ENCODE data around the gene KCNQ5.

DNA sequence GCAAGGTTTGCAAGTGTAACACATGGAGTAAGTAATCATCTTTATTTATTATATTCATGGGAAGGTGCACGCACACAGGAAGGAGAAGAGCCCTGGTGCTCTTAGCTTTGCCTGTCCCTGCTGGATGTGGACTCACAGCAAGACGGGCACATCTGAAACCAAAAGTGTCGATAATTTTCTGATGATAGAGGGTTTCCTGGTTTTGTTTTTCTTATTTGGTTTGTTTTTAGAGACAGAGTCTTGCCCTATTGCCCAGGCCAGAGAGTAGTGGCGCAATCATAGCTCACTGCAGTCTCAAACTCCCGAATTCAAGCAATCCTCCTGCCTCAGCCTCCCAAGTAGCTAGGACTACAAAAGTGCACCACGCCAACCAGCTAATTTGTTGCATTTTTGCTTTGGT, 611.2 kb downstream of the KCNQ5 start:
- TF ChIP-seq, protein P1, sequence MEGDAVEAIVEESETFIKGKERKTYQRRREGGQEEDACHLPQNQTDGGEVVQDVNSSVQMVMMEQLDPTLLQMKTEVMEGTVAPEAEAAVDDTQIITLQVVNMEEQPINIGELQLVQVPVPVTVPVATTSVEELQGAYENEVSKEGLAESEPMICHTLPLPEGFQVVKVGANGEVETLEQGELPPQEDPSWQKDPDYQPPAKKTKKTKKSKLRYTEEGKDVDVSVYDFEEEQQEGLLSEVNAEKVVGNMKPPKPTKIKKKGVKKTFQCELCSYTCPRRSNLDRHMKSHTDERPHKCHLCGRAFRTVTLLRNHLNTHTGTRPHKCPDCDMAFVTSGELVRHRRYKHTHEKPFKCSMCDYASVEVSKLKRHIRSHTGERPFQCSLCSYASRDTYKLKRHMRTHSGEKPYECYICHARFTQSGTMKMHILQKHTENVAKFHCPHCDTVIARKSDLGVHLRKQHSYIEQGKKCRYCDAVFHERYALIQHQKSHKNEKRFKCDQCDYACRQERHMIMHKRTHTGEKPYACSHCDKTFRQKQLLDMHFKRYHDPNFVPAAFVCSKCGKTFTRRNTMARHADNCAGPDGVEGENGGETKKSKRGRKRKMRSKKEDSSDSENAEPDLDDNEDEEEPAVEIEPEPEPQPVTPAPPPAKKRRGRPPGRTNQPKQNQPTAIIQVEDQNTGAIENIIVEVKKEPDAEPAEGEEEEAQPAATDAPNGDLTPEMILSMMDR (IDR thresholded peaks at IDR 0.05), result no peak
- no peak for TF ChIP-seq POLR2A (IDR thresholded peaks at IDR 0.05)
